ENCODE measurements around the gene DNAJC3. TPM values are rescaled to one million over a fixed set of nuclear protein-coding genes. Genes with fewer than 3 reads are reported as not detected.
A peak's percentile ranks its signal among the peaks of the same experiment; 100 is the strongest.

The DNAJC3 gene
- total RNA-seq, 4 donors from 2014 or later: 48.1 to 54.4 (median 52.3) TPM

GRCh38 chr13:95641291-95642027 is 35.5 kb upstream of the DNAJC3 start:
- DNase-seq (ENCODE audit: low spot score): no peak
- no peak for TF ChIP-seq CTCF (IDR thresholded peaks at IDR 0.05)
- no peak for ATAC-seq (ENCODE audit: low FRiP score)

GRCh38 chr13:95642028-95642621 is 34.8 kb upstream of the DNAJC3 start:
- peak; percentile 76 for ATAC-seq (ENCODE audit: low FRiP score)
- no peak for DNase-seq (ENCODE audit: low spot score)
- TF ChIP-seq CTCF (IDR thresholded peaks at IDR 0.05): no peak

- TF ChIP-seq CTCF (IDR thresholded peaks at IDR 0.05): no peak
- no peak for ATAC-seq (ENCODE audit: low FRiP score)
Measured at GRCh38 chr13:95642999-95643398, 33.9 kb upstream of the DNAJC3 start.

GRCh38 chr13:95643571-95643935 is 33.4 kb upstream of the DNAJC3 start:
- no peak for TF ChIP-seq CTCF (IDR thresholded peaks at IDR 0.05)
- DNase-seq (ENCODE audit: low spot score): no peak
- ATAC-seq (ENCODE audit: low FRiP score): no peak

More at GRCh38 chr13:95642999-95643398, 33.9 kb upstream of the DNAJC3 start:
- no peak for DNase-seq (ENCODE audit: low spot score)

- no peak for TF ChIP-seq CTCF (IDR thresholded peaks at IDR 0.05)
- DNase-seq (ENCODE audit: low spot score): no peak
- ATAC-seq (ENCODE audit: low FRiP score): peak; percentile 45
Measured at GRCh38 chr13:95643936-95644598, 32.9 kb upstream of the DNAJC3 start.

- no peak for TF ChIP-seq CTCF (IDR thresholded peaks at IDR 0.05)
- no peak for DNase-seq (ENCODE audit: low spot score)
- peak; percentile 90 for ATAC-seq (ENCODE audit: low FRiP score)
Measured at GRCh38 chr13:95644601-95645052, 32.3 kb upstream of the DNAJC3 start, which contains the start of gene DZIP1. Gene DZIP1 (minus strand): TSS chr13:95644706. CDS start chr13:95642029, 2,677 bp downstream.

All from omental fat pad (tissue), 4 donors.